ENCODE measurements around the gene FBXO4.

- TF ChIP-seq CTCF (IDR thresholded peaks at IDR 0.05; ENCODE audit: insufficient read depth, low read length) (no peak), POLR2AphosphoS5 (IDR thresholded peaks at IDR 0.05; ENCODE audit: low read depth) (no peak)
- TF ChIP-seq, protein P1, sequence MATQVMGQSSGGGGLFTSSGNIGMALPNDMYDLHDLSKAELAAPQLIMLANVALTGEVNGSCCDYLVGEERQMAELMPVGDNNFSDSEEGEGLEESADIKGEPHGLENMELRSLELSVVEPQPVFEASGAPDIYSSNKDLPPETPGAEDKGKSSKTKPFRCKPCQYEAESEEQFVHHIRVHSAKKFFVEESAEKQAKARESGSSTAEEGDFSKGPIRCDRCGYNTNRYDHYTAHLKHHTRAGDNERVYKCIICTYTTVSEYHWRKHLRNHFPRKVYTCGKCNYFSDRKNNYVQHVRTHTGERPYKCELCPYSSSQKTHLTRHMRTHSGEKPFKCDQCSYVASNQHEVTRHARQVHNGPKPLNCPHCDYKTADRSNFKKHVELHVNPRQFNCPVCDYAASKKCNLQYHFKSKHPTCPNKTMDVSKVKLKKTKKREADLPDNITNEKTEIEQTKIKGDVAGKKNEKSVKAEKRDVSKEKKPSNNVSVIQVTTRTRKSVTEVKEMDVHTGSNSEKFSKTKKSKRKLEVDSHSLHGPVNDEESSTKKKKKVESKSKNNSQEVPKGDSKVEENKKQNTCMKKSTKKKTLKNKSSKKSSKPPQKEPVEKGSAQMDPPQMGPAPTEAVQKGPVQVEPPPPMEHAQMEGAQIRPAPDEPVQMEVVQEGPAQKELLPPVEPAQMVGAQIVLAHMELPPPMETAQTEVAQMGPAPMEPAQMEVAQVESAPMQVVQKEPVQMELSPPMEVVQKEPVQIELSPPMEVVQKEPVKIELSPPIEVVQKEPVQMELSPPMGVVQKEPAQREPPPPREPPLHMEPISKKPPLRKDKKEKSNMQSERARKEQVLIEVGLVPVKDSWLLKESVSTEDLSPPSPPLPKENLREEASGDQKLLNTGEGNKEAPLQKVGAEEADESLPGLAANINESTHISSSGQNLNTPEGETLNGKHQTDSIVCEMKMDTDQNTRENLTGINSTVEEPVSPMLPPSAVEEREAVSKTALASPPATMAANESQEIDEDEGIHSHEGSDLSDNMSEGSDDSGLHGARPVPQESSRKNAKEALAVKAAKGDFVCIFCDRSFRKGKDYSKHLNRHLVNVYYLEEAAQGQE (IDR thresholded peaks at IDR 0.05; ENCODE audit: insufficient replicate concordance, low read depth) = no peak
These were observed 48.8 kb downstream of the FBXO4 start for GRCh38 chr5:41973887-41974286.
